ENCODE data around the gene VPS13D. TPM values are rescaled to one million over a fixed set of nuclear protein-coding genes. Genes with fewer than 3 reads are reported as not detected.
A peak's percentile ranks its signal among the peaks of the same experiment; 100 is the strongest.

The VPS13D gene
- total RNA-seq, 1 donor from 2014 or later = 77.8 TPM

- Mint-ChIP-seq H3K9me3 (no peaks in the 10 kb centered on the region), H3K4me1 (peaks cover 8% of the 10 kb centered on the region), H3K27me3 (ENCODE audit: low read depth) (no peaks in the 10 kb centered on the region), H3K27ac (no peak overlapping the region), H3K4me3 (no peak overlapping the region), H3K36me3 (peaks cover 56% of the 10 kb centered on the region)
- no peak for DNase-seq (ENCODE audit: low spot score in 2 of 2, unreplicated experiment in 2 of 2)
- no peak for TF ChIP-seq CTCF (IDR thresholded peaks at IDR 0.05; ENCODE audit: unreplicated experiment)
Observed at GRCh38 chr1:12294076-12294475, 64.2 kb downstream of the VPS13D start.

- Mint-ChIP-seq H3K4me3 (no peak overlapping the region), H3K36me3 (peaks cover 53% of the 10 kb centered on the region), H3K27me3 (ENCODE audit: low read depth) (no peaks in the 10 kb centered on the region), H3K9me3 (no peaks in the 10 kb centered on the region), H3K4me1 (peaks cover 8% of the 10 kb centered on the region), H3K27ac (no peak overlapping the region)
- TF ChIP-seq CTCF (IDR thresholded peaks at IDR 0.05; ENCODE audit: unreplicated experiment) = no peak
- no peak for DNase-seq (ENCODE audit: low spot score in 2 of 2, unreplicated experiment in 2 of 2)
Observed at GRCh38 chr1:12296016-12296415, 66.2 kb downstream of the VPS13D start.

- no peak for DNase-seq (ENCODE audit: low spot score in 2 of 2, unreplicated experiment in 2 of 2)
- TF ChIP-seq CTCF (IDR thresholded peaks at IDR 0.05; ENCODE audit: unreplicated experiment) = no peak
- no peaks in the 10 kb centered on the region for H3K27me3 Mint-ChIP-seq (ENCODE audit: low read depth)
- H3K27ac Mint-ChIP-seq = peak overlapping the region; percentile 52
- peaks cover 8% of the 10 kb centered on the region for H3K4me1 Mint-ChIP-seq
- H3K36me3 Mint-ChIP-seq = peaks cover 48% of the 10 kb centered on the region
- no peaks in the 10 kb centered on the region for H3K9me3 Mint-ChIP-seq
- no peak overlapping the region for H3K4me3 Mint-ChIP-seq
Observed at GRCh38 chr1:12296623-12297022, 66.8 kb downstream of the VPS13D start.

- H3K9me3 Mint-ChIP-seq = peaks cover 4% of the 10 kb centered on the region
- no peak overlapping the region for H3K27ac Mint-ChIP-seq
- TF ChIP-seq CTCF (IDR thresholded peaks at IDR 0.05; ENCODE audit: unreplicated experiment) = no peak
- H3K27me3 Mint-ChIP-seq (ENCODE audit: low read depth) = no peaks in the 10 kb centered on the region
- peaks cover 57% of the 10 kb centered on the region for H3K36me3 Mint-ChIP-seq
- H3K4me3 Mint-ChIP-seq = no peak overlapping the region
- peaks cover 23% of the 10 kb centered on the region for H3K4me1 Mint-ChIP-seq
- no peak for DNase-seq (ENCODE audit: low spot score in 2 of 2, unreplicated experiment in 2 of 2)
Observed at GRCh38 chr1:12300706-12301105, 70.9 kb downstream of the VPS13D start.

- H3K27me3 Mint-ChIP-seq (ENCODE audit: low read depth) = no peaks in the 10 kb centered on the region
- no peak for DNase-seq (ENCODE audit: low spot score in 2 of 2, unreplicated experiment in 2 of 2)
- H3K4me3 Mint-ChIP-seq = no peak overlapping the region
- no peak for TF ChIP-seq CTCF (IDR thresholded peaks at IDR 0.05; ENCODE audit: unreplicated experiment)
- H3K9me3 Mint-ChIP-seq = peaks cover 10% of the 10 kb centered on the region
- H3K27ac Mint-ChIP-seq = no peak overlapping the region
- H3K4me1 Mint-ChIP-seq = peaks cover 18% of the 10 kb centered on the region
- H3K36me3 Mint-ChIP-seq = peaks cover 60% of the 10 kb centered on the region
Observed at GRCh38 chr1:12301518-12302237, 71.8 kb downstream of the VPS13D start.

Data from mesothelial cell of epicardium (in vitro differentiated cells).